ENCODE measurements around the gene IGFN1. TPM values are rescaled to one million over a fixed set of nuclear protein-coding genes. Genes with fewer than 3 reads are reported as not detected.
"Not testable (repeated sequence)": the region's sequence is repeated elsewhere in the genome, so short reads cannot be mapped to it uniquely, and the experiment has no call there.

IGFN1 gene
- polyA plus RNA-seq, 4 donors, result under 0.01 to 0.50 (median 0.01) TPM; not detected in 1

DNA sequence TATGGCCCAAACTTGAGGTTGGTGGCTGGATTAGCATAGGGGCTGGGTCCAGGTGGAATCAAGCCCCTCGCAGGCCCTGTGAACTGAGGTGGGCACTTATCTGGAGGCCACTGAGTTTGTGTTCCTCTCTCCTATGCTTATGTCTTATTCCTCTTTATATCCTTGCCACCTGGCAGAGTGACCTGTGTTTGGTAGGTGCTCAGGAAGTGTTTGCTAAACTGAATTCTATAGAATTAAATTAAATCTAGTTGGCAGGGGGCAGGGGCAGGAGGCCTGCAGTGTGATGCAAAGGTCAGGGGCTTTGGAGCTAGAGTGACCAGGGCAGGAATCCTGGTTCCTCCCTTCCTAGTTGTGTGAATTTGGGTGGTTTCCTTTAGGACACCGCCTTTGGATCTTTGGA lies 35.3 kb upstream of the IGFN1 start:
- DNase-seq (no peak), FAIRE-seq (no peak)
- peaks cover 0 to 8% (median 0%) of the 10 kb centered on the region in 3 donors for H3K36me3 ChIP-seq (ENCODE audit: control insufficient read depth in 3 of 3, insufficient read depth in 2 of 3, low read depth in 1 of 3, low read length in 3 of 3)
- peaks cover 0 to 5% (median 4%) of the 10 kb centered on the region in 3 donors for H3K4me1 ChIP-seq (ENCODE audit: control insufficient read depth in 3 of 3, insufficient read depth in 2 of 3, low read depth in 1 of 3, low read length in 2 of 3)
- 70 to 84% (median 79%) methylated on average over 2 of the region's 2 CpGs for WGBS, 3 donors
- no peak overlapping the region for H3K27ac ChIP-seq (ENCODE audit: low read depth in 1 of 3, low read length in 2 of 3)
- H3K27me3 ChIP-seq (ENCODE audit: control insufficient read depth in 3 of 3, insufficient read depth in 3 of 3, low read length in 3 of 3), result peaks cover 0 to 6% (median 2%) of the 10 kb centered on the region in 3 donors
- H3K4me3 ChIP-seq (ENCODE audit: low read depth in 1 of 3, low read length in 3 of 3), result no peak overlapping the region
- H3K9me3 ChIP-seq (ENCODE audit: control insufficient read depth in 2 of 2, insufficient read depth in 1 of 2, low read depth in 1 of 2, low read length in 1 of 2), result no peaks in the 10 kb centered on the region

- 87 to 90% (median 87%) methylated on average over 3 of the region's 3 CpGs for WGBS, 3 donors
- H3K4me3 ChIP-seq (ENCODE audit: low read depth in 1 of 3, low read length in 3 of 3), result no peak overlapping the region
- H3K9me3 ChIP-seq (ENCODE audit: control insufficient read depth in 2 of 2, insufficient read depth in 1 of 2, low read depth in 1 of 2, low read length in 1 of 2), result no peaks in the 10 kb centered on the region
- peaks cover 0 to 6% (median 2%) of the 10 kb centered on the region in 3 donors for H3K27me3 ChIP-seq (ENCODE audit: control insufficient read depth in 3 of 3, insufficient read depth in 3 of 3, low read length in 3 of 3)
- DNase-seq (no peak), FAIRE-seq (no peak)
- H3K27ac ChIP-seq (ENCODE audit: low read depth in 1 of 3, low read length in 2 of 3), result no peak overlapping the region
- H3K4me1 ChIP-seq (ENCODE audit: control insufficient read depth in 3 of 3, insufficient read depth in 2 of 3, low read depth in 1 of 3, low read length in 2 of 3), result peaks cover 0 to 5% (median 4%) of the 10 kb centered on the region in 3 donors
- H3K36me3 ChIP-seq (ENCODE audit: control insufficient read depth in 3 of 3, insufficient read depth in 2 of 3, low read depth in 1 of 3, low read length in 3 of 3), result peaks cover 0 to 5% (median 0%) of the 10 kb centered on the region in 3 donors
These were observed 34.3 kb upstream of the IGFN1 start for GRCh38 chr1:201156346-201156745.

DNA sequence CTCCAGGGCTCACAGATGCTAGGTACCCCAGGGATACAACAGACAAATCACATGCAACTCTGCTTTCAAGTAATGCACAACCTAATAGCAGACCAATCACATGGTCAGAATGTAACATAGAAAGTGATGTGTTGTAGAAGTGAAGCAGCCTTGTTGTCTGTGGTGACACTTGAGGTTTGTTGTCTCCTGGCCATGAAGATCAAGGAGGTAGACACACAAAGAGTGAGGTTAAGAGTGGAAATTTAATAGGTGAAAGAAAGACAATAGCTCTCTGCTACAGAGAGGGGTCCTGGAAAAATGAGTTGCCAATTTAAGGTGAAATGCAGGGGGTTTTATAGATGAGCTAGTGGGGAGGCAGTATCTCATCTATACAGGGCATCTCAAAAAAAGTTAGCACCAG lies 33.8 kb upstream of the IGFN1 start:
- Histone ChIP-seq H3K27ac (ENCODE audit: low read depth in 1 of 3, low read length in 2 of 3) (no peak overlapping the region), H3K27me3 (ENCODE audit: control insufficient read depth in 3 of 3, insufficient read depth in 3 of 3, low read length in 3 of 3) (peaks cover 0 to 6% (median 2%) of the 10 kb centered on the region in 3 donors), H3K9me3 (ENCODE audit: control insufficient read depth in 2 of 2, insufficient read depth in 1 of 2, low read depth in 1 of 2, low read length in 1 of 2) (no peaks in the 10 kb centered on the region), H3K4me3 (ENCODE audit: low read depth in 1 of 3, low read length in 3 of 3) (no peak overlapping the region), H3K36me3 (ENCODE audit: control insufficient read depth in 3 of 3, insufficient read depth in 2 of 3, low read depth in 1 of 3, low read length in 3 of 3) (peaks cover 0 to 2% (median 0%) of the 10 kb centered on the region in 3 donors), H3K4me1 (ENCODE audit: control insufficient read depth in 3 of 3, insufficient read depth in 2 of 3, low read depth in 1 of 3, low read length in 2 of 3) (peaks cover 0 to 5% (median 4%) of the 10 kb centered on the region in 3 donors)
- no peak for DNase-seq
- no peak for FAIRE-seq

- H3K9me3 ChIP-seq (ENCODE audit: control insufficient read depth in 2 of 2, insufficient read depth in 1 of 2, low read depth in 1 of 2, low read length in 1 of 2), result no peaks in the 10 kb centered on the region
- 76 to 91% (median 85%) methylated on average over 2 of the region's 2 CpGs for WGBS, 3 donors
- FAIRE-seq (no peak), DNase-seq (no peak)
- H3K4me1 ChIP-seq (ENCODE audit: control insufficient read depth in 3 of 3, insufficient read depth in 2 of 3, low read depth in 1 of 3, low read length in 2 of 3), result peaks cover 0 to 5% (median 4%) of the 10 kb centered on the region in 3 donors
- no peak overlapping the region for H3K4me3 ChIP-seq (ENCODE audit: low read depth in 1 of 3, low read length in 3 of 3)
- H3K27me3 ChIP-seq (ENCODE audit: control insufficient read depth in 3 of 3, insufficient read depth in 3 of 3, low read length in 3 of 3), result peaks cover 0 to 6% (median 2%) of the 10 kb centered on the region in 3 donors
- H3K27ac ChIP-seq (ENCODE audit: low read depth in 1 of 3, low read length in 2 of 3), result no peak overlapping the region
- no peaks in the 10 kb centered on the region for H3K36me3 ChIP-seq (ENCODE audit: control insufficient read depth in 3 of 3, insufficient read depth in 2 of 3, low read depth in 1 of 3, low read length in 3 of 3)
These were observed 32.7 kb upstream of the IGFN1 start for GRCh38 chr1:201157949-201158348.

DNA sequence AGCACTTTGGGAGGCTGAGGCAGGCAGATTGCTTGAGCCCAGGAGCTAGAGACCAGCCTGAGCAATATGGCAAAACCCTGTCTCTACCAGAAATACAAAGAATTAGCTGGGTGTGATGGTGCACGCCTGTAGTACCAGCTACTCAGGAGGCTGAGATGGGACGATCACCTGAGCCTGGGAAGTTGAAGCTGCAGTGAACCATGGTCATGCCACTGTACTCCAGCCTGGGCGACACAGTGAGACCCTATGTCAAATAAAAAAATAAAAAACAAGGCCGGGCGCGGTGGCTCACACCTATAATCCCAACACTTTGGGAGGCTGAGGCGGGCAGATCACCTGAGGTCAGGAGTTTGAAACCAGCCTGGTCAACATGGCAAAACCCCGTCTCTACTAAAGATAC lies 27.6 kb upstream of the IGFN1 start:
- H3K9me3 ChIP-seq (ENCODE audit: control insufficient read depth in 2 of 2, insufficient read depth in 1 of 2, low read depth in 1 of 2, low read length in 1 of 2); H3K27me3 ChIP-seq (ENCODE audit: control insufficient read depth in 3 of 3, insufficient read depth in 3 of 3, low read length in 3 of 3); FAIRE-seq; H3K27ac ChIP-seq (ENCODE audit: low read depth in 1 of 3, low read length in 2 of 3); H3K36me3 ChIP-seq (ENCODE audit: control insufficient read depth in 3 of 3, insufficient read depth in 2 of 3, low read depth in 1 of 3, low read length in 3 of 3); H3K4me1 ChIP-seq (ENCODE audit: control insufficient read depth in 3 of 3, insufficient read depth in 2 of 3, low read depth in 1 of 3, low read length in 2 of 3); DNase-seq; H3K4me3 ChIP-seq (ENCODE audit: low read depth in 1 of 3, low read length in 3 of 3): not testable (repeated sequence)
- WGBS, 3 donors, result 89 to 94% (median 90%) methylated on average over 8 of the region's 8 CpGs

DNA sequence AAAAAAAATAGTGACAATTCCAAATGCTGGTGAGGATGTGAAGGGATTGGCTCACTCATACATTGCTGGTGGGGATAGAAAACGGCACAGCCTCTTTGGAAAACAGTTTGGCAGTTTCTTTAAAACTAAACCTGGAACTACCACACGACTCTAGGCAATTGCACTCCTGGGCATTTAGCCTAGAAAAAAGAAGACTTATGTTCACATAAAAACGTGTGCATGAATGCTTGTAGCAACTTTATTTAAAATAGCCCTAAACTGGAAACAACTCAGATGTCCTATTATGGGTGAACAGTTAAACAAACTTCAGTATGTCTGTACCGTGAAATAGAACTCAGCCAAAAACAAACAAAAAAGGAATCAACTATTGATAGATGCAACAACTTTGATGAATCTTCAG lies 26.9 kb upstream of the IGFN1 start:
- no peak overlapping the region for H3K27ac ChIP-seq (ENCODE audit: low read depth in 1 of 3, low read length in 2 of 3)
- H3K4me3 ChIP-seq (ENCODE audit: low read depth in 1 of 3, low read length in 3 of 3), result no peak overlapping the region
- WGBS, 3 donors, result 59 to 74% (median 62%) methylated on average over 4 of the region's 4 CpGs
- no peaks in the 10 kb centered on the region for H3K4me1 ChIP-seq (ENCODE audit: control insufficient read depth in 3 of 3, insufficient read depth in 2 of 3, low read depth in 1 of 3, low read length in 2 of 3)
- H3K27me3 ChIP-seq (ENCODE audit: control insufficient read depth in 3 of 3, insufficient read depth in 3 of 3, low read length in 3 of 3), result peaks cover 0 to 4% (median 0%) of the 10 kb centered on the region in 3 donors
- no peaks in the 10 kb centered on the region for H3K36me3 ChIP-seq (ENCODE audit: control insufficient read depth in 3 of 3, insufficient read depth in 2 of 3, low read depth in 1 of 3, low read length in 3 of 3)
- H3K9me3 ChIP-seq (ENCODE audit: control insufficient read depth in 2 of 2, insufficient read depth in 1 of 2, low read depth in 1 of 2, low read length in 1 of 2), result no peaks in the 10 kb centered on the region
- FAIRE-seq (no peak), DNase-seq (no peak)

GRCh38 chr1:201164645-201165044 lies 26.0 kb upstream of the IGFN1 start:
- H3K9me3 ChIP-seq (ENCODE audit: control insufficient read depth in 2 of 2, insufficient read depth in 1 of 2, low read depth in 1 of 2, low read length in 1 of 2), result no peaks in the 10 kb centered on the region
- H3K36me3 ChIP-seq (ENCODE audit: control insufficient read depth in 3 of 3, insufficient read depth in 2 of 3, low read depth in 1 of 3, low read length in 3 of 3), result no peaks in the 10 kb centered on the region
- peak in 1 of 2 donors; percentile 33 for DNase-seq
- peaks cover 0 to 2% (median 0%) of the 10 kb centered on the region in 3 donors for H3K27me3 ChIP-seq (ENCODE audit: control insufficient read depth in 3 of 3, insufficient read depth in 3 of 3, low read length in 3 of 3)
- H3K4me1 ChIP-seq (ENCODE audit: control insufficient read depth in 3 of 3, insufficient read depth in 2 of 3, low read depth in 1 of 3, low read length in 2 of 3), result no peaks in the 10 kb centered on the region
- WGBS, 3 donors, result 23 to 62% (median 38%) methylated on average over 7 of the region's 7 CpGs
- no peak for FAIRE-seq
- H3K4me3 ChIP-seq (ENCODE audit: low read depth in 1 of 3, low read length in 3 of 3), result no peak overlapping the region
- no peak overlapping the region for H3K27ac ChIP-seq (ENCODE audit: low read depth in 1 of 3, low read length in 2 of 3)

DNA sequence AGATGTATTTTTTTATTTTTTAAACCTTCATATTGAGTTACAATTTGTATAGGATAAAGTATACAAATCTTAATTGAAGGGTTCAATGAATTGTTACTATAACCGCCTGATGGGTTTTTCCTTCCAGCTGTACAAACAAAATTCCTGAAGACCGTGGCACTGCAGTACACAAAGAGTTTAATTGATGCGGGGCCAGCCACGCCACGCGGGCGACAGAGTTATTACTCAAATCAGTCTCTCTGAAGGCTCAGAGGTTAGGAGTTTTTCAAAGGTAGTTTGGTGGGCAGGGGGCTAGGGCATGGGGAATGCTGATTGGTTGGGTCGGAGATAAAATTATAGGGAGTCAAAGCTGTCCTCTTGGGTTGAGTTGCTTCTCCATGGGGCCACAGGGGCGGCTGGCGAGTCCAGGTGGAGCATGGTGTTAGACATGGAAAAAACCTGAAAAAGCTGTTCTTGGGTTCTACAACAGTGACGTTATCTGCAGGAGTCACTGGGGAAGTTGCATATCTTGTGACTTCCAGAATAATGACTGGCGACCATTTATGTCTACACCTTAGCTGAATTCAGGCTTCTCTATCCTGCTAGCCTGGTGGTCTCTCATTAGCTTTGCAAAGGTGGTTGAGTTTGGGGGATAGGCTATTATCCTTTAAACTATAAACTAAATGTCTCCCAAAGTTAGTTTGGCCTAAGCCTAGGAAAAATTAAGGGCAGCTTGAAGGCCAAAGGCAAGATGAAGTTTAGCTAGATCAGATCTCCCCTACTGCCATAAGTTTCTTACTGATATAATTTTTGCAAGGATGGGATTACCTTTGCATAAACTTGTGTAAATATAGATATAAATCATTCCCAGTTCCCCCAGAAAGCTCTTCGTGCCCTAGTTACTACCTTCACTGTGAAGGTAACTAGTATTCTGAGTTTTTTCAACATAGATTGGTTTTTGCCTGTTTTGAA lies 23.3 kb upstream of the IGFN1 start:
- no peak for FAIRE-seq
- no peaks in the 10 kb centered on the region for H3K9me3 ChIP-seq (ENCODE audit: control insufficient read depth in 2 of 2, insufficient read depth in 1 of 2, low read depth in 1 of 2, low read length in 1 of 2)
- H3K4me3 ChIP-seq (ENCODE audit: low read depth in 1 of 3, low read length in 3 of 3), result no peak overlapping the region
- WGBS, 3 donors, result 42 to 66% (median 55%) methylated on average over 13 of the region's 13 CpGs
- DNase-seq, result no peak
- peaks cover 0 to 2% (median 0%) of the 10 kb centered on the region in 3 donors for H3K27me3 ChIP-seq (ENCODE audit: control insufficient read depth in 3 of 3, insufficient read depth in 3 of 3, low read length in 3 of 3)
- H3K27ac ChIP-seq (ENCODE audit: low read depth in 1 of 3, low read length in 2 of 3), result no peak overlapping the region
- H3K36me3 ChIP-seq (ENCODE audit: control insufficient read depth in 3 of 3, insufficient read depth in 2 of 3, low read depth in 1 of 3, low read length in 3 of 3), result no peaks in the 10 kb centered on the region
- H3K4me1 ChIP-seq (ENCODE audit: control insufficient read depth in 3 of 3, insufficient read depth in 2 of 3, low read depth in 1 of 3, low read length in 2 of 3), result peaks cover 0 to 15% (median under 1%) of the 10 kb centered on the region in 3 donors

Measured in small intestine (tissue), 7 donors.